Ovary (tissue), 3 donors: Measurements from ENCODE around the gene HTR2A.

Experiments used
- CTCF ChIP-seq, 3 donors: fragments of 450-650 bp in 2 of 3; fragments of 200-600 bp in 1 of 3; IDR thresholded peaks; one replicate each; pipeline versions ENCODE4 v1.5.1 to v1.8.0; 2016 to 2022; ENCODE audit warnings: antibody characterized with exemption in 3 of 3, mild to moderate bottlenecking in 1 of 3
- POLR2A ChIP-seq: fragments of 450-650 bp; IDR thresholded peaks from one replicate; pipeline ENCODE4 v1.6.1; 2017; ENCODE audit warnings: antibody characterized with exemption, mild to moderate bottlenecking, moderate library complexity
- donor health status: DM: no; HTN: no; CAD: no.

- no peak for TF ChIP-seq CTCF (IDR thresholded peaks at IDR 0.05)
- TF ChIP-seq POLR2A, result no peak
Observed at GRCh38 chr13:46874006-46874405, 22.8 kb downstream of the HTR2A start.
